Measurements from ENCODE around the gene ADM.
"Not testable (repeated sequence)": the region's sequence is repeated elsewhere in the genome, so short reads cannot be mapped to it uniquely, and the experiment has no call there.

The ADM gene

GRCh38 chr11:10304495-10305261 is at the start of gene ADM:
Gene ADM, plus strand, starts transcription at chr11:10305073. Its CDS starts 628 bp downstream, at chr11:10305701.
- peak; percentile 19 for DNase-seq

GRCh38 chr11:10255388-10256125 is 49.3 kb upstream of the ADM start:
- DNase-seq, result no peak

- no peak for DNase-seq
Measured at GRCh38 chr11:10257478-10257877, 47.4 kb upstream of the ADM start.

- DNase-seq, result no peak
Measured at GRCh38 chr11:10261821-10262220, 43.1 kb upstream of the ADM start.

- no peak for DNase-seq
Measured at GRCh38 chr11:10263929-10264328, 40.9 kb upstream of the ADM start.

- DNase-seq, result not testable (repeated sequence)
Measured at GRCh38 chr11:10264716-10265115, 40.2 kb upstream of the ADM start.

- DNase-seq, result no peak
Measured at GRCh38 chr11:10265936-10266335, 38.9 kb upstream of the ADM start.

GRCh38 chr11:10267821-10268220 is 37.1 kb upstream of the ADM start:
- DNase-seq, result no peak

- DNase-seq, result no peak
Measured at GRCh38 chr11:10268746-10269488, 36.0 kb upstream of the ADM start.

GRCh38 chr11:10272132-10272531 is 32.7 kb upstream of the ADM start:
- DNase-seq, result no peak

- DNase-seq, result no peak
Measured at GRCh38 chr11:10273738-10274137, 31.1 kb upstream of the ADM start.

- DNase-seq, result no peak
Measured at GRCh38 chr11:10274726-10275125, 30.1 kb upstream of the ADM start.

- no peak for DNase-seq
Measured at GRCh38 chr11:10275714-10276113, 29.2 kb upstream of the ADM start.

GRCh38 chr11:10282117-10282516 is 22.8 kb upstream of the ADM start:
- no peak for DNase-seq

- DNase-seq, result no peak
Measured at GRCh38 chr11:10283991-10284390, 20.9 kb upstream of the ADM start.

GRCh38 chr11:10285148-10285802 is 19.6 kb upstream of the ADM start:
- DNase-seq, result no peak

GRCh38 chr11:10287140-10287539 is 17.7 kb upstream of the ADM start:
- DNase-seq, result no peak

- no peak for DNase-seq
Measured at GRCh38 chr11:10287766-10288715, 16.8 kb upstream of the ADM start.

- DNase-seq, result no peak
Measured at GRCh38 chr11:10288881-10289764, 15.8 kb upstream of the ADM start.

- DNase-seq, result no peak
Measured at GRCh38 chr11:10289765-10290380, 15.0 kb upstream of the ADM start.
